Body of pancreas (tissue), 4 donors: ENCODE data around the gene UHRF1.

Source experiments
- CTCF ChIP-seq, 7 experiments: fragments of 450-650 bp in 4 of 7; fragments of 200-600 bp in 3 of 7; sonication (generic) in 3 of 7; IDR thresholded peaks; one replicate each; pipeline ENCODE4 v1.5.1; 2016 to 2019; ENCODE audit warnings: antibody characterized with exemption in 7 of 7
- POLR2A ChIP-seq, 3 donors: fragments of 450-650 bp; IDR thresholded peaks; one replicate each; pipeline ENCODE4 v1.6.1; 2016; ENCODE audit warnings: antibody characterized with exemption in 3 of 3, mild to moderate bottlenecking in 2 of 3

- no peak for TF ChIP-seq CTCF (IDR thresholded peaks at IDR 0.05)
- no peak for TF ChIP-seq POLR2A (IDR thresholded peaks at IDR 0.05)
Observed at GRCh38 chr19:4906963-4907362, 2.3 kb upstream of the UHRF1 start.
